Vagina (tissue), 2 donors: ENCODE data around the gene SUB1. TPM values are rescaled to one million over a fixed set of nuclear protein-coding genes. Genes with fewer than 3 reads are reported as not detected.

Source experiments
- DNase-seq, 2 donors: peaks; one replicate each; pipeline ENCODE4 v3.0.0-alpha.2; 2017; ENCODE audit errors: extremely low spot score in 2 of 2
- H3K27ac ChIP-seq: fragments of 200-600 bp; sonication (generic); one replicate; pipeline ENCODE4 v1.5.1; 2019
- H3K27me3 ChIP-seq: fragments of 200-600 bp; sonication (generic); one replicate; pipeline ENCODE4 v1.5.1; 2019
- H3K36me3 ChIP-seq, 2 donors: fragments of 200-600 bp; sonication (generic); one replicate each; pipeline ENCODE4 v1.5.1; 2017 to 2019
- H3K4me1 ChIP-seq: fragments of 200-600 bp; sonication (generic); one replicate; pipeline ENCODE4 v1.5.1; 2019
- H3K4me3 ChIP-seq, 2 donors: fragments of 200-600 bp; sonication (generic); 1 replicate in 1 of 2; 2 replicates in 1 of 2; pipeline ENCODE4 v1.5.1; 2016 to 2019
- H3K9me3 ChIP-seq: fragments of 200-600 bp; sonication (generic); one replicate; pipeline ENCODE4 v1.5.1; 2019
- POLR2A ChIP-seq, 2 donors: fragments of 450-650 bp; IDR thresholded peaks; one replicate each; pipeline ENCODE4 v1.6.1; 2017; ENCODE audit warnings: antibody characterized with exemption in 2 of 2, mild to moderate bottlenecking in 2 of 2, moderate library complexity in 2 of 2
- POLR2AphosphoS5 ChIP-seq, 2 donors: sonication (generic); formaldehyde crosslinking; IDR thresholded peaks; one replicate each; pipeline ENCODE4 v1.9.0; 2017; ENCODE audit warnings: antibody characterized with exemption in 2 of 2, mild to moderate bottlenecking in 2 of 2, low read depth in 1 of 2; ENCODE audit not compliant: insufficient read depth in 1 of 2
- intact Hi-C: fragments of 100-400 bp; cut with DNase I; formaldehyde crosslinking; loops from one replicate; pipeline ENCODE4 v1.15.1; 2023
- total RNA-seq: library from RNA; depleted of rRNA; stranded (reverse); fragments of >200 nt; gene quantifications from one replicate; pipeline ENCODE4 v1.2.3, GENCODE V29; 2016
- TF ChIP-seq, protein P1 (sequence below), 3 experiments: fragments of 450-650 bp in 2 of 3; fragments of 200-600 bp in 1 of 3; sonication (generic) in 1 of 3; IDR thresholded peaks; one replicate each; pipeline ENCODE4 v1.5.1; 2017 to 2019; ENCODE audit warnings: antibody characterized with exemption in 3 of 3, mild to moderate bottlenecking in 2 of 3, moderate library complexity in 2 of 3

Gene SUB1
- total RNA-seq, 1 donor from 2014 or later, result 71.9 TPM

DNA sequence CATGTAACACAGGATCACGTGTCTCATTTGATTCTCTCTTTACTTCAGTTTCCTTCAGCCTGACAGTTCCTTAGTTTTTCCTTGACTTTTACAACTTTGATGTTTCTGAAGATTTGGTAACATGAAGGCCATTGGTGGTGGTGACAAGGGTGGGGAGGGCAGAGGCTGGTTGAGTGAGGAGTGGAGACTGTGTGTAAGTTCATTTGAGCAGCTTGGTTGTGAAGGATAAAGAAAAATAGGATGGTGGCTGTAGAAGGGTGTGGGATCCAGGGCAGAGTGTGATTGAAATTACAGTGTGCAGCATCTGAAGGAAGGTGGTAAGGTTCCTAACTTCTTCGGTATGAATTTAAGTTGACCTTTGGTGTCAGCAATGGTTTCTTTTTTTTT lies 20.4 kb downstream of the SUB1 start:
- no peaks in the 10 kb centered on the region for H3K9me3 ChIP-seq
- TF ChIP-seq POLR2AphosphoS5 (IDR thresholded peaks at IDR 0.05; ENCODE audit: insufficient read depth in 1 of 2, low read depth in 1 of 2) (no peak), POLR2A (IDR thresholded peaks at IDR 0.05) (no peak)
- TF ChIP-seq, protein P1, sequence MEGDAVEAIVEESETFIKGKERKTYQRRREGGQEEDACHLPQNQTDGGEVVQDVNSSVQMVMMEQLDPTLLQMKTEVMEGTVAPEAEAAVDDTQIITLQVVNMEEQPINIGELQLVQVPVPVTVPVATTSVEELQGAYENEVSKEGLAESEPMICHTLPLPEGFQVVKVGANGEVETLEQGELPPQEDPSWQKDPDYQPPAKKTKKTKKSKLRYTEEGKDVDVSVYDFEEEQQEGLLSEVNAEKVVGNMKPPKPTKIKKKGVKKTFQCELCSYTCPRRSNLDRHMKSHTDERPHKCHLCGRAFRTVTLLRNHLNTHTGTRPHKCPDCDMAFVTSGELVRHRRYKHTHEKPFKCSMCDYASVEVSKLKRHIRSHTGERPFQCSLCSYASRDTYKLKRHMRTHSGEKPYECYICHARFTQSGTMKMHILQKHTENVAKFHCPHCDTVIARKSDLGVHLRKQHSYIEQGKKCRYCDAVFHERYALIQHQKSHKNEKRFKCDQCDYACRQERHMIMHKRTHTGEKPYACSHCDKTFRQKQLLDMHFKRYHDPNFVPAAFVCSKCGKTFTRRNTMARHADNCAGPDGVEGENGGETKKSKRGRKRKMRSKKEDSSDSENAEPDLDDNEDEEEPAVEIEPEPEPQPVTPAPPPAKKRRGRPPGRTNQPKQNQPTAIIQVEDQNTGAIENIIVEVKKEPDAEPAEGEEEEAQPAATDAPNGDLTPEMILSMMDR (IDR thresholded peaks at IDR 0.05), result no peak
- no peaks in the 10 kb centered on the region for H3K27me3 ChIP-seq
- no peak overlapping the region for H3K27ac ChIP-seq
- intact Hi-C loops, result no loop called here
- H3K4me1 ChIP-seq, result peaks cover under 1% of the 10 kb centered on the region
- DNase-seq, result no peak
- peaks cover 0 to 18% of the 10 kb centered on the region in 2 donors for H3K36me3 ChIP-seq
- H3K4me3 ChIP-seq, result no peak overlapping the region

DNA sequence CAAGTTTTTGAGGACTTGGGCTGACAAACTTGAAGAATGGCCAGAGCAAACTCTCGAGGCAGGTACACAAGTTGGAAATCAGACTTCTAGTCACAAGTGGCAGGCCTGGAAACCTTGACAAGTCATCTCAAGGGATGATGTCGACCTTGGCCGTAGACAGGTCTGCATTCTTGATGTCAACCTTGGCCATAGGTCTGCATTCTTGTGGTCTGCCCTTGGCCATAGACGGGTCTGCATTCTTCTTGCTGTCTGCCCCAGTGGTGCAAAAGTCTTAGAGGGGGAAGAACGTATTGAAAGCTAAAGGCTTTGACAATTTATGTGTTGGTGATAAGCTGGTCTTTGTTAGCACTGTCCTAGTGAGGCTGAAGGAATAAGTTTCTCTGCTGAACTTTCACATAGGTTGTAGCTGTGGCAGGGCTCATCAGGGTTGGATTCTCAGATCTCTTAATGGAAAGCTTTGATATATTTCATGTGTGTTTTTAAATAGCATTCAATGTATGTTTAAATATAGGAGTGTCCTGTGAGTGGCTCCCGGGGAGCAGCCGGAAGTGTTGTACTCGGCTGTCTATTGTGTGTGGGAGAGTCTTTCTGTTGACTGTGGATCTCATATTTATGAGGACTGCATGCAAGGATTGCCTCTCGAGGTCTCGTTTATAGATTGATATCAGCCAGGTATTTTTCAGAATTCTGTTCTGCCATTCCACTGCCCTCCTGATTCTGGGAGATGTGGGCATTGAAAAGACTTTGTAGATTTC lies 27.0 kb downstream of the SUB1 start:
- Histone ChIP-seq H3K4me3 (no peak overlapping the region), H3K4me1 (no peaks in the 10 kb centered on the region), H3K27ac (no peak overlapping the region), H3K9me3 (no peaks in the 10 kb centered on the region), H3K36me3 (no peaks in the 10 kb centered on the region), H3K27me3 (no peaks in the 10 kb centered on the region)
- no peak for DNase-seq
- TF ChIP-seq, protein P1 (IDR thresholded peaks at IDR 0.05), result no peak
- TF ChIP-seq POLR2AphosphoS5 (IDR thresholded peaks at IDR 0.05; ENCODE audit: insufficient read depth in 1 of 2, low read depth in 1 of 2), result no peak
- TF ChIP-seq POLR2A (IDR thresholded peaks at IDR 0.05), result no peak
- intact Hi-C loops, result loop anchor here (5.0 kb wide), 1 partner anchor 125 kb away; no protein-coding TSS in a partner anchor

- DNase-seq, result no peak
- Histone ChIP-seq H3K9me3 (no peaks in the 10 kb centered on the region), H3K27me3 (no peaks in the 10 kb centered on the region), H3K36me3 (no peaks in the 10 kb centered on the region), H3K4me1 (no peaks in the 10 kb centered on the region), H3K27ac (no peak overlapping the region), H3K4me3 (no peak overlapping the region)
- no peak for TF ChIP-seq POLR2A (IDR thresholded peaks at IDR 0.05)
- TF ChIP-seq, protein P1 (IDR thresholded peaks at IDR 0.05), result peak; percentile 78 to 94 (median 86)
- TF ChIP-seq POLR2AphosphoS5 (IDR thresholded peaks at IDR 0.05; ENCODE audit: insufficient read depth in 1 of 2, low read depth in 1 of 2), result peak in 1 of 2 donors; percentile 24
- intact Hi-C loops, result loop anchor here (5.0 kb wide), 1 partner anchor 126 kb away; no protein-coding TSS in a partner anchor
These were observed 27.8 kb downstream of the SUB1 start for GRCh38 chr5:32613050-32613672.

GRCh38 chr5:32615236-32615635 lies 29.9 kb downstream of the SUB1 start:
- intact Hi-C loops, result no loop called here
- Histone ChIP-seq H3K27me3 (no peaks in the 10 kb centered on the region), H3K36me3 (no peaks in the 10 kb centered on the region), H3K27ac (no peak overlapping the region), H3K9me3 (no peaks in the 10 kb centered on the region), H3K4me1 (no peaks in the 10 kb centered on the region), H3K4me3 (no peak overlapping the region)
- TF ChIP-seq, protein P1 (IDR thresholded peaks at IDR 0.05), result no peak
- TF ChIP-seq POLR2AphosphoS5 (IDR thresholded peaks at IDR 0.05; ENCODE audit: insufficient read depth in 1 of 2, low read depth in 1 of 2) (no peak), POLR2A (IDR thresholded peaks at IDR 0.05) (no peak)
- DNase-seq, result no peak

DNA sequence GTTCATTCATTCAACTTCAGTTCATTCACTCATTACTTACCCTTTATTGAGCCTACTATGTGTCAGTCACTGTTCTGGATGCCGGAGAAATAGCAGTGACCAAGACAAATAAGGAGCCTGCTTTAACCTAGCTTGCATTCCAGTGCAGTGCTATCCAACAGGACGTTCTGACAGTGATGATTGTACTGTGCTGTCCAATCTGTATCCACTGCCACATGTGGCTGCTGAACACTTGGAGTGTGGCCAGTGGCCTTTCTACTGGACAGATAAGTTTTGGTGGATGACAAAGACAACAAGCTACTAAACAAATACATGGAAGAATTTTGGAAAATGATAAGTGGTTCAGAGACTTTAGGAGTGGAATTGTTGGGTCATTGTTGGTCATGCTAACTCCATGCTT lies 33.6 kb downstream of the SUB1 start:
- no peak for TF ChIP-seq POLR2AphosphoS5 (IDR thresholded peaks at IDR 0.05; ENCODE audit: insufficient read depth in 1 of 2, low read depth in 1 of 2)
- TF ChIP-seq, protein P1 (IDR thresholded peaks at IDR 0.05), result no peak
- TF ChIP-seq POLR2A (IDR thresholded peaks at IDR 0.05), result no peak
- Histone ChIP-seq H3K36me3 (no peaks in the 10 kb centered on the region), H3K9me3 (no peaks in the 10 kb centered on the region), H3K27me3 (no peaks in the 10 kb centered on the region), H3K27ac (no peak overlapping the region), H3K4me3 (no peak overlapping the region), H3K4me1 (no peaks in the 10 kb centered on the region)
- intact Hi-C loops, result no loop called here
- DNase-seq, result no peak
